ENCODE measurements around the gene AQP11.

GRCh38 chr11:77568916-77569675, 20.7 kb upstream of the AQP11 start:
- TF ChIP-seq CTCF (IDR thresholded peaks at IDR 0.05; ENCODE audit: poor library complexity, severe bottlenecking) (no peak), POLR2AphosphoS5 (IDR thresholded peaks at IDR 0.05) (no peak), TAF1 (IDR thresholded peaks at IDR 0.05; ENCODE audit: low read depth) (no peak)
